IPS-15b (cell line): Measurements from ENCODE around the gene BHLHE23.

Source experiments
- H3K27me3 ChIP-seq: one replicate; pipeline ENCODE4 v1.6.1; 2013; ENCODE audit warnings: low read length; ENCODE audit not compliant: control insufficient read depth, insufficient read depth
- H3K36me3 ChIP-seq: one replicate; pipeline ENCODE4 v1.6.1; 2013; ENCODE audit warnings: low read length; ENCODE audit not compliant: control insufficient read depth, insufficient read depth
- H3K4me1 ChIP-seq: one replicate; pipeline ENCODE4 v1.6.1; 2013; ENCODE audit warnings: mild to moderate bottlenecking, low read length; ENCODE audit not compliant: control insufficient read depth, insufficient read depth
- H3K4me3 ChIP-seq: one replicate; pipeline ENCODE4 v1.5.1; 2013; ENCODE audit warnings: low read depth, low read length
- H3K9ac ChIP-seq: one replicate; pipeline ENCODE4 v1.6.1; 2013; ENCODE audit warnings: low read depth, mild to moderate bottlenecking, low read length
- H3K9me3 ChIP-seq: one replicate; pipeline ENCODE4 v1.6.1; 2013; ENCODE audit warnings: mild to moderate bottlenecking, low read length; ENCODE audit not compliant: control insufficient read depth, insufficient read depth

BHLHE23 gene

GRCh38 chr20:63009988-63010769 is 3.4 kb upstream of the BHLHE23 start:
- no peak overlapping the region for H3K9ac ChIP-seq
- H3K4me1 ChIP-seq: peaks cover 4% of the 10 kb centered on the region
- peaks cover 53% of the 10 kb centered on the region for H3K27me3 ChIP-seq
- H3K9me3 ChIP-seq: peaks cover 8% of the 10 kb centered on the region
- H3K4me3 ChIP-seq: peak overlapping the region; percentile 50
- no peaks in the 10 kb centered on the region for H3K36me3 ChIP-seq

GRCh38 chr20:63009045-63009961 is 2.5 kb upstream of the BHLHE23 start:
- H3K27me3 ChIP-seq: peaks cover 62% of the 10 kb centered on the region
- peak overlapping the region; percentile 50 for H3K4me3 ChIP-seq
- H3K9ac ChIP-seq: no peak overlapping the region
- peaks cover 8% of the 10 kb centered on the region for H3K9me3 ChIP-seq
- no peaks in the 10 kb centered on the region for H3K36me3 ChIP-seq
- H3K4me1 ChIP-seq: peaks cover 8% of the 10 kb centered on the region

- H3K9ac ChIP-seq: no peak overlapping the region
- peak overlapping the region; percentile 50 for H3K4me3 ChIP-seq
- peaks cover 63% of the 10 kb centered on the region for H3K27me3 ChIP-seq
- peaks cover 8% of the 10 kb centered on the region for H3K4me1 ChIP-seq
- no peaks in the 10 kb centered on the region for H3K36me3 ChIP-seq
- H3K9me3 ChIP-seq: peaks cover 8% of the 10 kb centered on the region
These were observed 1.8 kb upstream of the BHLHE23 start for GRCh38 chr20:63008541-63009044.

GRCh38 chr20:63007646-63008488 is 1.1 kb upstream of the BHLHE23 start:
- H3K4me3 ChIP-seq: peak overlapping the region; percentile 50
- H3K27me3 ChIP-seq: peaks cover 71% of the 10 kb centered on the region
- no peak overlapping the region for H3K9ac ChIP-seq
- no peaks in the 10 kb centered on the region for H3K36me3 ChIP-seq
- peaks cover 3% of the 10 kb centered on the region for H3K9me3 ChIP-seq
- peaks cover 8% of the 10 kb centered on the region for H3K4me1 ChIP-seq

- peak overlapping the region; percentile 43 for H3K4me3 ChIP-seq
- H3K9ac ChIP-seq: no peak overlapping the region
- no peaks in the 10 kb centered on the region for H3K9me3 ChIP-seq
- H3K27me3 ChIP-seq: peaks cover 72% of the 10 kb centered on the region
- no peaks in the 10 kb centered on the region for H3K36me3 ChIP-seq
- H3K4me1 ChIP-seq: peaks cover 8% of the 10 kb centered on the region
These were observed 539 bp upstream of the BHLHE23 start for GRCh38 chr20:63007360-63007645.

GRCh38 chr20:63005862-63006539 is 763 bp downstream of the BHLHE23 start:
- Histone ChIP-seq H3K4me3 (peak overlapping the region; percentile 30), H3K9ac (no peak overlapping the region), H3K4me1 (peaks cover 10% of the 10 kb centered on the region), H3K27me3 (peaks cover 66% of the 10 kb centered on the region), H3K36me3 (no peaks in the 10 kb centered on the region), H3K9me3 (no peaks in the 10 kb centered on the region)

GRCh38 chr20:63005365-63005861 is 1.4 kb downstream of the BHLHE23 start:
- Histone ChIP-seq H3K4me1 (peaks cover 13% of the 10 kb centered on the region), H3K4me3 (peak overlapping the region; percentile 30), H3K27me3 (peaks cover 66% of the 10 kb centered on the region)

GRCh38 chr20:63004607-63005364 is 2.0 kb downstream of the BHLHE23 start:
- no peaks in the 10 kb centered on the region for H3K9me3 ChIP-seq
- H3K4me3 ChIP-seq: peak overlapping the region; percentile 35
- peaks cover 62% of the 10 kb centered on the region for H3K27me3 ChIP-seq
- H3K9ac ChIP-seq: no peak overlapping the region
- H3K4me1 ChIP-seq: peaks cover 11% of the 10 kb centered on the region
- H3K36me3 ChIP-seq: no peaks in the 10 kb centered on the region

More at GRCh38 chr20:63005365-63005861, 1.4 kb downstream of the BHLHE23 start:
- no peak overlapping the region for H3K9ac ChIP-seq
- H3K9me3 ChIP-seq: no peaks in the 10 kb centered on the region
- H3K36me3 ChIP-seq: no peaks in the 10 kb centered on the region

- H3K27me3 ChIP-seq: peaks cover 52% of the 10 kb centered on the region
- H3K4me1 ChIP-seq: peaks cover 11% of the 10 kb centered on the region
These were observed 3.2 kb downstream of the BHLHE23 start for GRCh38 chr20:63003546-63003945.

GRCh38 chr20:63002511-63002910 is 4.3 kb downstream of the BHLHE23 start:
- peaks cover 9% of the 10 kb centered on the region for H3K4me1 ChIP-seq
- no peaks in the 10 kb centered on the region for H3K9me3 ChIP-seq
- H3K36me3 ChIP-seq: no peaks in the 10 kb centered on the region
- no peak overlapping the region for H3K9ac ChIP-seq
- H3K4me3 ChIP-seq: no peak overlapping the region
- peaks cover 42% of the 10 kb centered on the region for H3K27me3 ChIP-seq

More at GRCh38 chr20:63003546-63003945, 3.2 kb downstream of the BHLHE23 start:
- Histone ChIP-seq H3K36me3 (no peaks in the 10 kb centered on the region), H3K9ac (no peak overlapping the region), H3K4me3 (no peak overlapping the region), H3K9me3 (no peaks in the 10 kb centered on the region)
